Trophoblast cell (in vitro differentiated cells and primary cell): Measurements from ENCODE around the gene TMEM186.

ENCODE experiments used
- DNase-seq, 2 donors: peaks; one replicate each; pipeline ENCODE4 v3.0.0-alpha.2; 2016
- H2AFZ ChIP-seq: 2 replicates; pipeline ENCODE4 v1.6.1; 2013; ENCODE audit warnings: low read length, moderate library complexity, mild to moderate bottlenecking; ENCODE audit not compliant: insufficient read depth, poor library complexity
- H2AK5ac ChIP-seq: 2 replicates; pipeline ENCODE4 v1.6.1; 2013; ENCODE audit warnings: mild to moderate bottlenecking, low read length
- H2BK120ac ChIP-seq: 2 replicates; pipeline ENCODE4 v1.6.1; 2013; ENCODE audit warnings: low read length, mild to moderate bottlenecking, moderate library complexity; ENCODE audit not compliant: insufficient read depth, poor library complexity
- H2BK12ac ChIP-seq: 2 replicates; pipeline ENCODE4 v1.6.1; 2013; ENCODE audit warnings: mild to moderate bottlenecking, low read length, moderate library complexity
- H2BK5ac ChIP-seq: 2 replicates; pipeline ENCODE4 v1.6.1; 2013; ENCODE audit warnings: low read length, low read depth, moderate library complexity, mild to moderate bottlenecking; ENCODE audit not compliant: poor library complexity
- H3K14ac ChIP-seq: 2 replicates; pipeline ENCODE4 v1.6.1; 2013; ENCODE audit warnings: mild to moderate bottlenecking, low read length
- H3K18ac ChIP-seq: 2 replicates; pipeline ENCODE4 v1.6.1; 2013; ENCODE audit warnings: mild to moderate bottlenecking, low read length
- H3K23ac ChIP-seq: 2 replicates; pipeline ENCODE4 v1.6.1; 2013; ENCODE audit warnings: low read length
- H3K27ac ChIP-seq: 2 replicates; pipeline ENCODE4 v1.5.1; 2013; ENCODE audit warnings: low read depth, mild to moderate bottlenecking, inconsistent platforms, low read length, moderate library complexity
- H3K27me3 ChIP-seq: 2 replicates; pipeline ENCODE4 v1.6.1; 2013; ENCODE audit warnings: inconsistent platforms, mild to moderate bottlenecking, low read length, moderate library complexity; ENCODE audit not compliant: insufficient read depth
- H3K36me3 ChIP-seq, 2 experiments: 1 replicate in 1 of 2; 2 replicates in 1 of 2; pipeline ENCODE4 v1.6.1; 2013; ENCODE audit warnings: low read length in 2 of 2, mild to moderate bottlenecking in 2 of 2, moderate library complexity in 1 of 2; ENCODE audit not compliant: insufficient read depth in 2 of 2, control insufficient read depth in 1 of 2
- H3K4ac ChIP-seq: 2 replicates; pipeline ENCODE4 v1.6.1; 2013; ENCODE audit warnings: low read depth, mild to moderate bottlenecking, low read length, moderate library complexity
- H3K4me1 ChIP-seq, 2 experiments: 1 replicate in 1 of 2; 2 replicates in 1 of 2; pipeline ENCODE4 v1.6.1; 2013; ENCODE audit warnings: low read length in 2 of 2, mild to moderate bottlenecking in 2 of 2, moderate library complexity in 1 of 2; ENCODE audit not compliant: insufficient read depth in 2 of 2, control insufficient read depth in 1 of 2
- H3K4me2 ChIP-seq: 2 replicates; pipeline ENCODE4 v1.6.1; 2013; ENCODE audit warnings: inconsistent platforms, mild to moderate bottlenecking, low read length, moderate library complexity
- H3K4me3 ChIP-seq: 2 replicates; pipeline ENCODE4 v1.5.1; 2013; ENCODE audit warnings: mild to moderate bottlenecking, low read depth, low read length, inconsistent platforms
- H3K79me1 ChIP-seq: one replicate; pipeline ENCODE4 v1.6.1; 2013; ENCODE audit warnings: low read length
- H3K79me2 ChIP-seq: 2 replicates; pipeline ENCODE4 v1.6.1; 2013; ENCODE audit warnings: low read length, mild to moderate bottlenecking; ENCODE audit not compliant: control insufficient read depth, insufficient read depth, poor library complexity
- H3K9ac ChIP-seq: 2 replicates; pipeline ENCODE4 v1.6.1; 2013; ENCODE audit warnings: mild to moderate bottlenecking, low read length
- H3K9me3 ChIP-seq: 2 replicates; pipeline ENCODE4 v1.6.1; 2013; ENCODE audit warnings: low read depth, mild to moderate bottlenecking, control low read depth, inconsistent platforms, low read length; ENCODE audit not compliant: insufficient read depth
- H4K12ac ChIP-seq: 2 replicates; pipeline ENCODE4 v1.6.1; 2013; ENCODE audit warnings: low read depth, mild to moderate bottlenecking, low read length, moderate library complexity
- H4K8ac ChIP-seq: 2 replicates; pipeline ENCODE4 v1.6.1; 2013; ENCODE audit warnings: low read depth, mild to moderate bottlenecking, low read length, moderate library complexity
- H4K91ac ChIP-seq: one replicate; pipeline ENCODE4 v1.6.1; 2013; ENCODE audit warnings: low read depth, mild to moderate bottlenecking, low read length, moderate library complexity
- WGBS: extraction: QIAGEN DNeasy Blood & Tissue Kit; methylation state at CpG from one replicate; pipeline ENCODE4 v1.1.7; 2013; ENCODE audit warnings: missing lambda C conversion rate; ENCODE audit not compliant: insufficient read length, insufficient coverage; ENCODE audit errors: extremely low coverage; 5-methylcytosine and 5-hydroxymethylcytosine counted together

The TMEM186 gene

DNA sequence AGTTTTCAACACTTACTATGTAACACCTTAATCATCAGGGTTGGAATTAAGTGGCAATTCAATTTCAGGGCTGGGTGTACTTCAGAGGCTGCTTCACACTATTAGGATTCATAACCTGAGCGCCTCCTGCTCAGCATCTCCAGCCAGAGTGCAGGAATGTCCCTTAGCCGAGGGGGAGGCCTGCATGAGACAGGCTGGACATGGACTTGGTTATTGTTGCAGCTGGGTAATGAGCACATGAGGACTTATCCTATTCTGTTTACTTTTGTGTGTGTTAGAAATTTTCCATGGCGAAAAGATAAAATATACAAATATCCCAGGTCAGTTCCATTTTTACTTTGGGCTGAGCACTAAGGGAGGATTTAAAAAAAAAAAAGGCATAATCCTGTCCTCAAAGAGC lies 10.6 kb upstream of the TMEM186 start:
- no peak overlapping the region for H3K9ac ChIP-seq
- peaks cover 52 to 80% of the 10 kb centered on the region in 2 experiments for H3K36me3 ChIP-seq
- H3K4ac ChIP-seq, result no peak overlapping the region
- no peaks in the 10 kb centered on the region for H3K9me3 ChIP-seq
- H3K4me3 ChIP-seq, result no peak overlapping the region
- no peak overlapping the region for H3K23ac ChIP-seq
- no peaks in the 10 kb centered on the region for H3K79me1 ChIP-seq
- no peaks in the 10 kb centered on the region for H3K4me1 ChIP-seq
- H2BK12ac ChIP-seq, result no peak overlapping the region
- no peak overlapping the region for H2BK5ac ChIP-seq
- no peaks in the 10 kb centered on the region for H3K27me3 ChIP-seq
- H4K8ac ChIP-seq, result no peak overlapping the region
- no CpG with 5 or more reads among the region's 3 CpGs for WGBS
- H3K27ac ChIP-seq, result no peak overlapping the region
- no peak overlapping the region for H2BK120ac ChIP-seq
- H3K4me2 ChIP-seq, result no peak overlapping the region
- H4K91ac ChIP-seq, result no peak overlapping the region
- H3K14ac ChIP-seq, result no peak overlapping the region
- H4K12ac ChIP-seq, result no peak overlapping the region
- DNase-seq, result no peak
- no peaks in the 10 kb centered on the region for H3K79me2 ChIP-seq
- H2AK5ac ChIP-seq, result no peak overlapping the region
- no peak overlapping the region for H2AFZ ChIP-seq
- no peak overlapping the region for H3K18ac ChIP-seq

DNA sequence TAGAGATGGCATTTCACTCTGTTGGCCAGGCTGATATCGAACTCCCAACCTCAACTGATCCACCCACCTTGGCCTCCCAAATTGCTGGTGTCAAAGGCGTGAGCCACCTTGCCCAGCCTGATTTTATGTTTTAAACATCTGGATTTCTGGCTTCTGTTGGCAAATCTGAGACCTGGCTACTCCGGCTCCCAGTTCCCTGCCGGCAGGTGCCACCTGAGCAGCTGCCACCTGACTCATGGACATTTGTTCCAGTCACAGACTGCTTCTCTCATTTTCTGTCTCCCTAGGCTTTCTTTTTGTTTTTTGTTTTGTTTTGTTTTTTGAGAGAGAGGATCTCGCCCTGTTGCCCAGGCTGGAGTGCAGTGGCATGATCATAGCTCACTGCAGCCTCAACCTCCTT lies 9.8 kb upstream of the TMEM186 start:
- Histone ChIP-seq H2AK5ac (no peak overlapping the region), H3K27me3 (no peaks in the 10 kb centered on the region), H3K4ac (no peak overlapping the region), H3K27ac (no peak overlapping the region), H2BK12ac (no peak overlapping the region), H2BK120ac (no peak overlapping the region), H3K79me2 (no peaks in the 10 kb centered on the region), H3K79me1 (no peaks in the 10 kb centered on the region), H4K12ac (no peak overlapping the region), H4K8ac (no peak overlapping the region), H3K23ac (no peak overlapping the region), H2AFZ (no peak overlapping the region), H3K36me3 (peaks cover 53 to 78% of the 10 kb centered on the region in 2 experiments), H3K4me2 (no peak overlapping the region), H4K91ac (no peak overlapping the region), H3K14ac (no peak overlapping the region), H3K18ac (no peak overlapping the region), H2BK5ac (no peak overlapping the region), H3K9me3 (no peaks in the 10 kb centered on the region), H3K4me3 (no peak overlapping the region), H3K4me1 (no peaks in the 10 kb centered on the region), H3K9ac (no peak overlapping the region)
- DNase-seq, result no peak
- no CpG with 5 or more reads among the region's 5 CpGs for WGBS

DNA sequence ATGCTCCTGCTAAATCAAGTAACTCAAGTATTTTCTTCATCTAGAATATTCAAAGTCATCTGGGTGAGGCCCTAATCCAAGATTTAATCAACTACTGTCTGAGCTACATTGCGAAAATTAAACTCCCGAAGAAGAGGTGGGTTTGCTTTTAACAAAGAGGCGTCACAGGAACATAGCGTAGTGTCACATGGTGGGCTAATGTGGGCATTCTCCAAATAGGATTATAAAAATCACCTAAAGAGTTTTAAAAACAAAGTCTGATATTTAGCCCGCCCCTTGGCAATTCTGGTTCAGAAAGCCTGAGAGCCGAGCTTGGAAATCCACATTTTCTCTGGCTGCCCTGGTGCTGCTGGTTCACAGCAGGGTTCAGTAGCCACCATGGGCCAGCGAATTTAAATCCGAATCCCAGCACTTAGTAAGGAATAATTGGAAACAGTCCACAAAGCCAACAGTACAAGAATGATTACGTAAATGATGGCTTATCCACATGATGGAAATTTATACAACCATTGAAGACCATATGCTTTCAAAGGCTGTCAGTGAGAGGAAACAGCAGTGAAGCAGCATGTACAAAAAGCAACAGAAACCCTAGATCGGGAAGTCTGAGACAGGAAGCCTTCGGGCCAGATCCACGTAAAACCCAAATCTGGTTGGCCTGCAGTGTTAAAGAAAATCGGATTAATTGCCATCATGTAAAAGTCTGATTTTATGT lies 9.0 kb upstream of the TMEM186 start:
- H2AK5ac ChIP-seq, result no peak overlapping the region
- no peaks in the 10 kb centered on the region for H3K9me3 ChIP-seq
- no CpG with 5 or more reads among the region's 13 CpGs for WGBS
- H4K8ac ChIP-seq, result no peak overlapping the region
- no peak overlapping the region for H2AFZ ChIP-seq
- H3K14ac ChIP-seq, result no peak overlapping the region
- H2BK12ac ChIP-seq, result no peak overlapping the region
- H3K4ac ChIP-seq, result peak overlapping the region; percentile 33
- H3K18ac ChIP-seq, result no peak overlapping the region
- no peak overlapping the region for H3K4me2 ChIP-seq
- peaks cover 55 to 76% of the 10 kb centered on the region in 2 experiments for H3K36me3 ChIP-seq
- H2BK120ac ChIP-seq, result no peak overlapping the region
- DNase-seq, result no peak
- no peak overlapping the region for H4K12ac ChIP-seq
- no peak overlapping the region for H2BK5ac ChIP-seq
- no peak overlapping the region for H4K91ac ChIP-seq
- no peak overlapping the region for H3K23ac ChIP-seq
- no peak overlapping the region for H3K27ac ChIP-seq
- no peaks in the 10 kb centered on the region for H3K4me1 ChIP-seq
- H3K79me2 ChIP-seq, result no peaks in the 10 kb centered on the region
- no peaks in the 10 kb centered on the region for H3K27me3 ChIP-seq
- H3K79me1 ChIP-seq, result no peaks in the 10 kb centered on the region
- H3K4me3 ChIP-seq, result no peak overlapping the region
- H3K9ac ChIP-seq, result no peak overlapping the region

DNA sequence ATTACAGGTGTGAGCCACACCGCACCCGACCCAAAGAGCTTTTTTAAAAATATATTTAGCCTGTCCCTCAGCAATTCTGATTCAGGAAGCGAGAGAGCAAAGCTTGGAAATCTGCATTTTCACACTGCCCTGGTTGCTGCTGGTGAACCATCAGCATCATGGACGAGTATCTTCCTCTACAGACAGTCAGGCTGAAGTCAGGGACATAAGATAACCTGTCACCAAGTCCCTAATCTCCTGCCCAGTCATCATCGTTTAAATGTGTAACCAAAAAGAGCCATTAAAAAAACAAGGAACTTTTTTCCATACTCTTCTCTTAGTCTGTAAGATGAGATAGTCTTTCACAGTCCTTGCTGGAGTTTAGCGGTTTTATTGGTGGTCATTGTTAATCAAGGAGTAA lies 6.9 kb upstream of the TMEM186 start:
- Histone ChIP-seq H3K79me2 (peaks cover 5% of the 10 kb centered on the region), H3K79me1 (no peaks in the 10 kb centered on the region), H2AK5ac (no peak overlapping the region), H3K27me3 (no peaks in the 10 kb centered on the region), H3K14ac (no peak overlapping the region), H2BK12ac (no peak overlapping the region), H3K4me1 (peaks cover 0 to under 1% of the 10 kb centered on the region in 2 experiments), H2AFZ (no peak overlapping the region), H2BK5ac (no peak overlapping the region), H4K8ac (no peak overlapping the region), H3K4me2 (no peak overlapping the region), H4K12ac (no peak overlapping the region), H2BK120ac (no peak overlapping the region), H3K9me3 (no peaks in the 10 kb centered on the region), H3K9ac (no peak overlapping the region), H3K23ac (no peak overlapping the region), H3K18ac (no peak overlapping the region), H3K4me3 (no peak overlapping the region), H3K4ac (no peak overlapping the region), H4K91ac (no peak overlapping the region), H3K27ac (no peak overlapping the region), H3K36me3 (peaks cover 44 to 61% of the 10 kb centered on the region in 2 experiments)
- no CpG with 5 or more reads among the region's 6 CpGs for WGBS
- DNase-seq, result no peak
